ENCODE measurements around the gene EYA3. TPM values are rescaled to one million over a fixed set of nuclear protein-coding genes. Genes with fewer than 3 reads are reported as not detected.
A peak's percentile ranks its signal among the peaks of the same experiment; 100 is the strongest.

EYA3 gene
- total RNA-seq, 1 experiment from 2014 or later = 32.7 TPM

GRCh38 chr1:28067523-28068090 lies 20.8 kb downstream of the EYA3 start:
- peaks cover 2% of the 10 kb centered on the region for H3K79me1 ChIP-seq (ENCODE audit: insufficient read depth, low read depth, low read length, poor library complexity, severe bottlenecking)
- no peak overlapping the region for H3K18ac ChIP-seq (ENCODE audit: insufficient read length, low read depth, low read length)
- H3K56ac ChIP-seq (ENCODE audit: insufficient read length, low read depth, low read length) = no peak overlapping the region
- WGBS (ENCODE audit: extremely low coverage, insufficient read length, low lambda C conversion rate) = no CpG with 5 or more reads among the region's 2 CpGs
- no peak overlapping the region for H3K14ac ChIP-seq (ENCODE audit: insufficient read depth, low read length)
- no peaks in the 10 kb centered on the region for H3K27me3 Mint-ChIP-seq (ENCODE audit: low read depth)
- no peaks in the 10 kb centered on the region for H4K20me1 ChIP-seq (ENCODE audit: control insufficient read depth, insufficient read depth, insufficient read length)
- H3K23ac ChIP-seq (ENCODE audit: insufficient read length, low read depth, low read length) = no peak overlapping the region
- no peak overlapping the region for H2AK5ac ChIP-seq (ENCODE audit: insufficient read length, low read length)
- no peaks in the 10 kb centered on the region for H3K4me1 ChIP-seq (ENCODE audit: insufficient read depth, low read length)
- no peak overlapping the region for H3T11ph ChIP-seq (ENCODE audit: low read length)
- no peak for DNase-seq
- H3K27ac ChIP-seq (ENCODE audit: insufficient read length, low read depth, low read length) = no peak overlapping the region
- no peaks in the 10 kb centered on the region for H3K9me3 ChIP-seq (ENCODE audit: control insufficient read depth, low read depth, low read length)
- H4K8ac ChIP-seq (replicated peaks; ENCODE audit: insufficient read length, low read depth, low read length) = no peak overlapping the region
- H3K4me1 Mint-ChIP-seq = no peaks in the 10 kb centered on the region
- no peak overlapping the region for H2BK20ac ChIP-seq (ENCODE audit: low read depth, low read length, poor library complexity, severe bottlenecking)
- H2BK120ac ChIP-seq (ENCODE audit: low read depth, low read length, poor library complexity, severe bottlenecking) = no peak overlapping the region
- no peak overlapping the region for H3K9ac ChIP-seq (ENCODE audit: extremely low read depth, insufficient read length, low read length)
- H2BK5ac ChIP-seq (ENCODE audit: insufficient read length, low read length) = no peak overlapping the region
- H2BK15ac ChIP-seq (ENCODE audit: low read depth, low read length) = no peak overlapping the region
- H3K27me3 ChIP-seq (ENCODE audit: insufficient read depth, low read length) = no peaks in the 10 kb centered on the region
- H4K5ac ChIP-seq (ENCODE audit: insufficient read length, low read depth, low read length) = no peak overlapping the region
- no peak overlapping the region for H2BK12ac ChIP-seq (ENCODE audit: insufficient read length, low read depth, low read length)
- no peaks in the 10 kb centered on the region for H3K9me3 Mint-ChIP-seq
- peaks cover 2% of the 10 kb centered on the region; the same call in 1 of the 2 replicates for H3K79me2 ChIP-seq (ENCODE audit: insufficient read depth, low read length)
- H3K4ac ChIP-seq (ENCODE audit: low read depth, low read length) = no peak overlapping the region
- peak overlapping the region in 1 of 3 experiments; percentile 65; a peak in 1 of 7 replicates for H3K27ac Mint-ChIP-seq
- no peak overlapping the region for H3K4me3 Mint-ChIP-seq
- no peaks in the 10 kb centered on the region for H3K23me2 ChIP-seq (ENCODE audit: insufficient read length, low read depth, low read length, poor library complexity, severe bottlenecking)
- no peak overlapping the region for H2AFZ ChIP-seq (ENCODE audit: low read length)
- TF ChIP-seq, protein P1, sequence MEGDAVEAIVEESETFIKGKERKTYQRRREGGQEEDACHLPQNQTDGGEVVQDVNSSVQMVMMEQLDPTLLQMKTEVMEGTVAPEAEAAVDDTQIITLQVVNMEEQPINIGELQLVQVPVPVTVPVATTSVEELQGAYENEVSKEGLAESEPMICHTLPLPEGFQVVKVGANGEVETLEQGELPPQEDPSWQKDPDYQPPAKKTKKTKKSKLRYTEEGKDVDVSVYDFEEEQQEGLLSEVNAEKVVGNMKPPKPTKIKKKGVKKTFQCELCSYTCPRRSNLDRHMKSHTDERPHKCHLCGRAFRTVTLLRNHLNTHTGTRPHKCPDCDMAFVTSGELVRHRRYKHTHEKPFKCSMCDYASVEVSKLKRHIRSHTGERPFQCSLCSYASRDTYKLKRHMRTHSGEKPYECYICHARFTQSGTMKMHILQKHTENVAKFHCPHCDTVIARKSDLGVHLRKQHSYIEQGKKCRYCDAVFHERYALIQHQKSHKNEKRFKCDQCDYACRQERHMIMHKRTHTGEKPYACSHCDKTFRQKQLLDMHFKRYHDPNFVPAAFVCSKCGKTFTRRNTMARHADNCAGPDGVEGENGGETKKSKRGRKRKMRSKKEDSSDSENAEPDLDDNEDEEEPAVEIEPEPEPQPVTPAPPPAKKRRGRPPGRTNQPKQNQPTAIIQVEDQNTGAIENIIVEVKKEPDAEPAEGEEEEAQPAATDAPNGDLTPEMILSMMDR (conservative IDR thresholded peaks at IDR 0.05) = no peak
- no peak overlapping the region for H4K91ac ChIP-seq (ENCODE audit: insufficient read length, low read depth, low read length)
- no peak overlapping the region for H3K4me2 ChIP-seq (ENCODE audit: insufficient read depth, insufficient read length, low read length)
- no peaks in the 10 kb centered on the region; a peak in 1 of 7 replicates for H3K36me3 Mint-ChIP-seq (ENCODE audit: insufficient read depth in 1 of 3, low read depth in 3 of 3)

All from H9 (cell line).